IgD-negative memory B cell (primary cell): Measurements from ENCODE around the gene TMEM106B. TPM values are rescaled to one million over a fixed set of nuclear protein-coding genes. Genes with fewer than 3 reads are reported as not detected.

Experiments used
- polyA plus RNA-seq: library from polyadenylated mRNA; unstranded; fragments of 300-500 nt; fragmentation: Illumina TruSeq; gene quantifications from one replicate; pipeline ENCODE4 v1.2.3, GENCODE V29; 2021

The TMEM106B gene
- polyA plus RNA-seq, 1 donor from 2014 or later = 20.7 TPM

Other genes starting within 250 kb of the TMEM106B start
- not detected for gene VWDE, start 192.6 kb downstream of the TMEM106B start, polyA plus RNA-seq